ENCODE results near the gene GRIN3A.

Gene GRIN3A

GRCh38 chr9:101677861-101678260 lies 60.6 kb downstream of the GRIN3A start:
- no peaks in the 10 kb centered on the region for H3K27me3 ChIP-seq (ENCODE audit: insufficient read depth, low read length, poor library complexity)
- no peak overlapping the region for H3K4me3 ChIP-seq (ENCODE audit: low read length)
- no peak overlapping the region for H2BK120ac ChIP-seq (ENCODE audit: low read depth, low read length)
- no peak overlapping the region for H2BK15ac ChIP-seq (replicated peaks; ENCODE audit: low read depth)
- no peaks in the 10 kb centered on the region for H3K79me1 ChIP-seq (ENCODE audit: low read length)
- no peak overlapping the region for H3K23ac ChIP-seq (ENCODE audit: low read length)
- no peaks in the 10 kb centered on the region for H3K36me3 ChIP-seq (ENCODE audit: control insufficient read depth, insufficient read depth, low read length)
- H3K4ac ChIP-seq (ENCODE audit: low read depth, low read length) = no peak overlapping the region
- H3K27ac ChIP-seq (ENCODE audit: low read depth, low read length) = no peak overlapping the region
- no peaks in the 10 kb centered on the region for H3K4me1 ChIP-seq (ENCODE audit: control insufficient read depth, low read depth, low read length)
- H2AK5ac ChIP-seq (ENCODE audit: low read length) = no peak overlapping the region
- no peak overlapping the region for H4K8ac ChIP-seq (ENCODE audit: low read depth, low read length)
- no peak overlapping the region for H4K5ac ChIP-seq (ENCODE audit: low read length)
- H3K4me2 ChIP-seq (ENCODE audit: low read length) = no peak overlapping the region
- no peak overlapping the region for H2BK5ac ChIP-seq (ENCODE audit: low read length)
- H3K18ac ChIP-seq (ENCODE audit: low read length) = no peak overlapping the region
- no peak overlapping the region for H3K9ac ChIP-seq (ENCODE audit: low read length)
- peak; percentile 19 for DNase-seq
- no peak overlapping the region for H3K56ac ChIP-seq (ENCODE audit: low read length)
- H3K79me2 ChIP-seq (ENCODE audit: control insufficient read depth, insufficient read depth, low read length) = no peaks in the 10 kb centered on the region

DNA sequence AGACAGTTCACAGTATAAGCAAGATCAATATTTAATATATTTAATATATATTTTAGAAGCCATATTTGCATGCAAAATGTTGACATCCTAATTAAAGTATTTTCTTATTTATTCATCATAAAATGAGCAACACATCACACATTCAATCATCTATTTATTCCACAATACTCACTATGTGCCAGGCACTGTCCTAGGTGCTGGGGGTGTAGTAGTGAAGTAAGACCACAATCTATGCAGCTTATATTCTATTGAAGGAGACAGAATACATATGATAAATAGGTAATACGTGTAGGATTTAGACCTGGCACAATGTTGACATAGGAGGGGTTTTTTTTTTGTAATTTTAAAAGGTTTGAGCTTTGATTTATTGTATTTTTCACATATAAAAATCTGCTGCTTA lies 63.1 kb downstream of the GRIN3A start:
- Histone ChIP-seq H3K56ac (ENCODE audit: low read length) (no peak overlapping the region), H4K5ac (ENCODE audit: low read length) (no peak overlapping the region)

DNA sequence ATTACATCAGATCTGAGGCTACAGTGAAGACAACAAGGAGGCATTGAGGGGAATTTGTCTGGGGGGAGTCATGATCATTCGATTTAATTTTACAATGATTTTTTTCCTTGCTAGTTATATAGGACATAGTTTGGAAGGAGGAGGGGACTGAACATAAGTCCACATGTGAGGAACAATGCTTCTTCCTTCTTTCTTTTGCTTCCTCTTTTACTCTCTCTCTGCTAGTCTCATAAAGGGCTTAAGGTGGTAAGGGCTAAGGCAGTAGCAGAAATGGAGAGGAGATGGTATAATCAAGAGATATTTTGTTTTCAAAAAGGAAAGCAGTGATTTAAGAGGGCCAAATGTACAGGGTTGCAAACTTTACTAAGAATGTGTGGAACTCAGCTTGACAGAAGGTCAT lies 64.3 kb downstream of the GRIN3A start:
- H4K5ac ChIP-seq (ENCODE audit: low read length) = no peak overlapping the region

More for the DNA sequence above, 63.1 kb downstream of the GRIN3A start:
- Histone ChIP-seq H2BK120ac (ENCODE audit: low read depth, low read length) (no peak overlapping the region), H3K36me3 (ENCODE audit: control insufficient read depth, insufficient read depth, low read length) (no peaks in the 10 kb centered on the region), H3K79me2 (ENCODE audit: control insufficient read depth, insufficient read depth, low read length) (no peaks in the 10 kb centered on the region), H3K4me3 (ENCODE audit: low read length) (no peak overlapping the region), H2AK5ac (ENCODE audit: low read length) (no peak overlapping the region), H3K4ac (ENCODE audit: low read depth, low read length) (no peak overlapping the region), H3K27me3 (ENCODE audit: insufficient read depth, low read length, poor library complexity) (no peaks in the 10 kb centered on the region), H3K79me1 (ENCODE audit: low read length) (no peaks in the 10 kb centered on the region), H3K9ac (ENCODE audit: low read length) (no peak overlapping the region), H3K18ac (ENCODE audit: low read length) (no peak overlapping the region), H4K8ac (ENCODE audit: low read depth, low read length) (no peak overlapping the region), H3K4me1 (ENCODE audit: control insufficient read depth, low read depth, low read length) (no peaks in the 10 kb centered on the region), H3K23ac (ENCODE audit: low read length) (no peak overlapping the region), H2BK5ac (ENCODE audit: low read length) (no peak overlapping the region), H3K27ac (ENCODE audit: low read depth, low read length) (no peak overlapping the region), H2BK15ac (replicated peaks; ENCODE audit: low read depth) (no peak overlapping the region), H3K4me2 (ENCODE audit: low read length) (no peak overlapping the region)
- DNase-seq = no peak
- WGBS (ENCODE audit: extremely low coverage, insufficient coverage, low lambda C conversion rate) = 100% methylated on average over 1 of the region's 1 CpG

GRCh38 chr9:101673642-101674041 lies 64.8 kb downstream of the GRIN3A start:
- no peak overlapping the region for H3K4me2 ChIP-seq (ENCODE audit: low read length)
- no peak overlapping the region for H3K9ac ChIP-seq (ENCODE audit: low read length)
- no peak overlapping the region for H4K5ac ChIP-seq (ENCODE audit: low read length)
- no peak overlapping the region for H3K18ac ChIP-seq (ENCODE audit: low read length)
- H4K8ac ChIP-seq (ENCODE audit: low read depth, low read length) = no peak overlapping the region
- H2AK5ac ChIP-seq (ENCODE audit: low read length) = no peak overlapping the region
- H3K4me3 ChIP-seq (ENCODE audit: low read length) = no peak overlapping the region
- H3K36me3 ChIP-seq (ENCODE audit: control insufficient read depth, insufficient read depth, low read length) = no peaks in the 10 kb centered on the region
- WGBS (ENCODE audit: extremely low coverage, insufficient coverage, low lambda C conversion rate) = no CpG with 5 or more reads among the region's 2 CpGs
- no peaks in the 10 kb centered on the region for H3K79me1 ChIP-seq (ENCODE audit: low read length)
- no peak overlapping the region for H3K56ac ChIP-seq (ENCODE audit: low read length)
- no peaks in the 10 kb centered on the region for H3K4me1 ChIP-seq (ENCODE audit: control insufficient read depth, low read depth, low read length)
- H3K23ac ChIP-seq (ENCODE audit: low read length) = no peak overlapping the region
- no peak for DNase-seq
- no peak overlapping the region for H3K27ac ChIP-seq (ENCODE audit: low read depth, low read length)
- H3K4ac ChIP-seq (ENCODE audit: low read depth, low read length) = no peak overlapping the region
- H2BK120ac ChIP-seq (ENCODE audit: low read depth, low read length) = no peak overlapping the region
- no peaks in the 10 kb centered on the region for H3K79me2 ChIP-seq (ENCODE audit: control insufficient read depth, insufficient read depth, low read length)
- H2BK15ac ChIP-seq (replicated peaks; ENCODE audit: low read depth) = no peak overlapping the region
- no peaks in the 10 kb centered on the region for H3K27me3 ChIP-seq (ENCODE audit: insufficient read depth, low read length, poor library complexity)
- H2BK5ac ChIP-seq (ENCODE audit: low read length) = no peak overlapping the region

More for the DNA sequence above, 64.3 kb downstream of the GRIN3A start:
- Histone ChIP-seq H2BK120ac (ENCODE audit: low read depth, low read length) (no peak overlapping the region), H3K18ac (ENCODE audit: low read length) (no peak overlapping the region), H3K9ac (ENCODE audit: low read length) (no peak overlapping the region), H3K27me3 (ENCODE audit: insufficient read depth, low read length, poor library complexity) (no peaks in the 10 kb centered on the region), H3K23ac (ENCODE audit: low read length) (no peak overlapping the region), H2AK5ac (ENCODE audit: low read length) (no peak overlapping the region), H3K27ac (ENCODE audit: low read depth, low read length) (no peak overlapping the region), H3K4me1 (ENCODE audit: control insufficient read depth, low read depth, low read length) (no peaks in the 10 kb centered on the region), H3K4me3 (ENCODE audit: low read length) (no peak overlapping the region), H3K4ac (ENCODE audit: low read depth, low read length) (no peak overlapping the region), H2BK15ac (replicated peaks; ENCODE audit: low read depth) (no peak overlapping the region), H3K79me2 (ENCODE audit: control insufficient read depth, insufficient read depth, low read length) (no peaks in the 10 kb centered on the region), H3K79me1 (ENCODE audit: low read length) (no peaks in the 10 kb centered on the region), H3K4me2 (ENCODE audit: low read length) (no peak overlapping the region), H4K8ac (ENCODE audit: low read depth, low read length) (no peak overlapping the region), H2BK5ac (ENCODE audit: low read length) (no peak overlapping the region), H3K36me3 (ENCODE audit: control insufficient read depth, insufficient read depth, low read length) (no peaks in the 10 kb centered on the region), H3K56ac (ENCODE audit: low read length) (no peak overlapping the region)
- DNase-seq = no peak
- no CpG with 5 or more reads among the region's 1 CpG for WGBS (ENCODE audit: extremely low coverage, insufficient coverage, low lambda C conversion rate)

DNA sequence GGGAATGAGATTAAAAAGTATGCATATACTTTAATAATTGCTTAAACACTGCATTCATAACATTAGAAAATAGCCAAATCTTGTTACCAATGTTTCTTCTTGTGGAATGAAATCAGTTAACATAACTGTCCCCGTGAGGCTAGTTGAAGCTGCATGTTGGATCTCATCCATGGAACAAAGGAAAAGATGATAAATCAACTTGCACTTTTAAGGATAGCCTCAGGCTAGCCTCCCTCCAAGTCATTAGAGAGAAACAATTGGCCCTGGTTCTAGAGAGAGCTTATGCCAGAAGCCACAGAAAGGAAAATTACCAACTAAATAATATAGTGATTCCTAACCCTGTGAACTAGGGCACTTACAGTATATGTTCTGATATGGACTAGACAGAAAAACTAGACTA lies 66.9 kb downstream of the GRIN3A start:
- H3K36me3 ChIP-seq (ENCODE audit: control insufficient read depth, insufficient read depth, low read length) = no peaks in the 10 kb centered on the region
- no peak overlapping the region for H4K5ac ChIP-seq (ENCODE audit: low read length)
- H3K9ac ChIP-seq (ENCODE audit: low read length) = no peak overlapping the region
- no peak overlapping the region for H4K8ac ChIP-seq (ENCODE audit: low read depth, low read length)
- H2BK15ac ChIP-seq (replicated peaks; ENCODE audit: low read depth) = no peak overlapping the region
- H3K79me2 ChIP-seq (ENCODE audit: control insufficient read depth, insufficient read depth, low read length) = no peaks in the 10 kb centered on the region
- no peak overlapping the region for H3K4me2 ChIP-seq (ENCODE audit: low read length)
- no peaks in the 10 kb centered on the region for H3K79me1 ChIP-seq (ENCODE audit: low read length)
- H3K56ac ChIP-seq (ENCODE audit: low read length) = no peak overlapping the region
- H3K23ac ChIP-seq (ENCODE audit: low read length) = no peak overlapping the region
- H2BK5ac ChIP-seq (ENCODE audit: low read length) = no peak overlapping the region
- peak; percentile 17 for DNase-seq
- no CpG with 5 or more reads among the region's 1 CpG for WGBS (ENCODE audit: extremely low coverage, insufficient coverage, low lambda C conversion rate)
- H3K18ac ChIP-seq (ENCODE audit: low read length) = no peak overlapping the region
- no peaks in the 10 kb centered on the region for H3K27me3 ChIP-seq (ENCODE audit: insufficient read depth, low read length, poor library complexity)
- no peak overlapping the region for H3K4ac ChIP-seq (ENCODE audit: low read depth, low read length)
- H3K4me3 ChIP-seq (ENCODE audit: low read length) = no peak overlapping the region
- no peak overlapping the region for H2BK120ac ChIP-seq (ENCODE audit: low read depth, low read length)
- H3K27ac ChIP-seq (ENCODE audit: low read depth, low read length) = no peak overlapping the region
- H2AK5ac ChIP-seq (ENCODE audit: low read length) = no peak overlapping the region
- no peaks in the 10 kb centered on the region for H3K4me1 ChIP-seq (ENCODE audit: control insufficient read depth, low read depth, low read length)

- Histone ChIP-seq H4K8ac (ENCODE audit: low read depth, low read length) (no peak overlapping the region), H2BK120ac (ENCODE audit: low read depth, low read length) (no peak overlapping the region), H2BK5ac (ENCODE audit: low read length) (no peak overlapping the region), H3K79me1 (ENCODE audit: low read length) (no peaks in the 10 kb centered on the region), H3K4me1 (ENCODE audit: control insufficient read depth, low read depth, low read length) (no peaks in the 10 kb centered on the region), H3K4me3 (ENCODE audit: low read length) (no peak overlapping the region), H3K27ac (ENCODE audit: low read depth, low read length) (no peak overlapping the region), H3K56ac (ENCODE audit: low read length) (no peak overlapping the region), H3K79me2 (ENCODE audit: control insufficient read depth, insufficient read depth, low read length) (no peaks in the 10 kb centered on the region), H3K18ac (ENCODE audit: low read length) (no peak overlapping the region), H3K27me3 (ENCODE audit: insufficient read depth, low read length, poor library complexity) (no peaks in the 10 kb centered on the region), H2BK15ac (replicated peaks; ENCODE audit: low read depth) (no peak overlapping the region), H3K9ac (ENCODE audit: low read length) (no peak overlapping the region), H3K23ac (ENCODE audit: low read length) (no peak overlapping the region), H3K4me2 (ENCODE audit: low read length) (no peak overlapping the region), H3K36me3 (ENCODE audit: control insufficient read depth, insufficient read depth, low read length) (no peaks in the 10 kb centered on the region), H4K5ac (ENCODE audit: low read length) (no peak overlapping the region), H2AK5ac (ENCODE audit: low read length) (no peak overlapping the region), H3K4ac (ENCODE audit: low read depth, low read length) (no peak overlapping the region)
- no peak for DNase-seq
These were observed 70.0 kb downstream of the GRIN3A start for GRCh38 chr9:101668421-101668820.
